NCI-H1436 (cell line): ENCODE measurements around the gene ADH7.
A peak's percentile ranks its signal among the peaks of the same experiment; 100 is the strongest.
"Not testable (repeated sequence)": the region's sequence is repeated elsewhere in the genome, so short reads cannot be mapped to it uniquely, and the experiment has no call there.

ENCODE experiments used
- DNase-seq: peaks from one replicate; lab custom pipeline; 2025; lab: John Stamatoyannopoulos, UW

The ADH7 gene

GRCh38 chr4:99415762-99416161 lies 19.4 kb downstream of the ADH7 start:
- not testable (repeated sequence) for DNase-seq

- not testable (repeated sequence) for DNase-seq
Observed at GRCh38 chr4:99414902-99415301, 20.2 kb downstream of the ADH7 start.

- DNase-seq: no peak
Observed at GRCh38 chr4:99414401-99414800, 20.7 kb downstream of the ADH7 start.

- DNase-seq: no peak
Observed at GRCh38 chr4:99413140-99413539, 22.0 kb downstream of the ADH7 start.

GRCh38 chr4:99411041-99411440 lies 24.1 kb downstream of the ADH7 start:
- no peak for DNase-seq

GRCh38 chr4:99410075-99410474 lies 25.1 kb downstream of the ADH7 start:
- DNase-seq: no peak

GRCh38 chr4:99408346-99408745 lies 26.8 kb downstream of the ADH7 start:
- DNase-seq: no peak

- DNase-seq: peak; percentile 33
Observed at GRCh38 chr4:99405433-99406115, 29.6 kb downstream of the ADH7 start.

GRCh38 chr4:99404595-99405287 lies 30.4 kb downstream of the ADH7 start:
- no peak for DNase-seq

- no peak for DNase-seq
Observed at GRCh38 chr4:99403380-99404184, 31.6 kb downstream of the ADH7 start.

- no peak for DNase-seq
Observed at GRCh38 chr4:99402765-99403164, 32.4 kb downstream of the ADH7 start.

- DNase-seq: no peak
Observed at GRCh38 chr4:99400831-99401230, 34.3 kb downstream of the ADH7 start.

GRCh38 chr4:99399017-99399416 lies 36.1 kb downstream of the ADH7 start:
- no peak for DNase-seq

GRCh38 chr4:99395595-99396364 lies 39.4 kb downstream of the ADH7 start:
- DNase-seq: no peak

- no peak for DNase-seq
Observed at GRCh38 chr4:99394896-99395295, 40.2 kb downstream of the ADH7 start.

GRCh38 chr4:99390055-99390454 lies 45.1 kb downstream of the ADH7 start:
- no peak for DNase-seq

GRCh38 chr4:99389606-99390005 lies 45.5 kb downstream of the ADH7 start:
- no peak for DNase-seq

GRCh38 chr4:99383833-99384392 lies 51.2 kb downstream of the ADH7 start:
- DNase-seq: no peak

- no peak for DNase-seq
Observed at GRCh38 chr4:99383399-99383798, 51.7 kb downstream of the ADH7 start.

- DNase-seq: no peak
Observed at GRCh38 chr4:99382745-99383360, 52.3 kb downstream of the ADH7 start.

GRCh38 chr4:99381588-99382175 lies 53.5 kb downstream of the ADH7 start:
- DNase-seq: no peak
